Caco-2 (cell line): Measurements from ENCODE around the gene ORMDL2. TPM values are rescaled to one million over a fixed set of nuclear protein-coding genes. Genes with fewer than 3 reads are reported as not detected.

Experiments used
- BruUV-seq: library from RNA; stranded (reverse); fragments of 400-500 nt; replicated peaks from 2 replicates; lab custom pipeline; 2021; lab: Mats Ljungman, UMichigan
- CTCF ChIA-PET: fragments of 300-600 bp; sonication (Branson Sonifier 250); formaldehyde crosslinking; loops from one replicate; lab custom pipeline; 2022; ENCODE audit warnings: antibody characterized with exemption; lab: Charles Lee
- POLR2A ChIA-PET: fragments of 300-600 bp; sonication (Branson Sonifier 250); formaldehyde crosslinking; loops from one replicate; lab custom pipeline; 2022; ENCODE audit warnings: antibody characterized with exemption; lab: Charles Lee
- DNase-seq, 2 experiments: peaks; one replicate each; pipeline versions ENCODE4 v3.0.0 to v3.0.0-alpha.2; 2020 to 2022
- H3K27me3 ChIP-seq: replicated peaks from 2 replicates; pipeline ENCODE4 v1.6.0; 2011; ENCODE audit warnings: low read length; ENCODE audit not compliant: control insufficient read depth, insufficient read depth
- H3K36me3 ChIP-seq: 2 replicates; pipeline ENCODE4 v1.5.1; 2011; ENCODE audit warnings: low read length; ENCODE audit not compliant: control insufficient read depth, insufficient read depth
- H3K4me1 ChIP-seq: fragments of 250-450 bp; sonication (Bioruptor Pico); 2 replicates; pipeline ENCODE4 v1.5.1; 2020; ENCODE audit warnings: mild to moderate bottlenecking
- H3K4me3 ChIP-seq: 2 replicates; pipeline ENCODE4 v1.5.1; 2011; ENCODE audit warnings: low read depth, mild to moderate bottlenecking, control low read depth, low read length
- H3K9me3 ChIP-seq: fragments of 250-450 bp; sonication (Bioruptor Pico); 2 replicates; pipeline ENCODE4 v1.5.1; 2020; ENCODE audit warnings: mild to moderate bottlenecking, moderate library complexity
- H3K27ac Mint-ChIP-seq: one replicate; pipeline ENCODE4 v1.8.0; 2022; ENCODE audit warnings: mixed read lengths; ENCODE audit not compliant: unreplicated experiment
- H3K27me3 Mint-ChIP-seq: one replicate; pipeline ENCODE4 v1.8.0; 2022; ENCODE audit warnings: mixed read lengths; ENCODE audit not compliant: insufficient read depth, unreplicated experiment
- H3K36me3 Mint-ChIP-seq: one replicate; pipeline ENCODE4 v1.8.0; 2022; ENCODE audit warnings: mild to moderate bottlenecking, mixed read lengths; ENCODE audit not compliant: insufficient read depth, unreplicated experiment
- H3K4me1 Mint-ChIP-seq: one replicate; pipeline ENCODE4 v1.8.0; 2022; ENCODE audit warnings: low read depth, mixed read lengths; ENCODE audit not compliant: unreplicated experiment
- H3K4me3 Mint-ChIP-seq: one replicate; pipeline ENCODE4 v1.8.0; 2022; ENCODE audit warnings: mild to moderate bottlenecking, moderate library complexity, mixed read lengths; ENCODE audit not compliant: unreplicated experiment
- H3K9me3 Mint-ChIP-seq: one replicate; pipeline ENCODE4 v1.8.0; 2022; ENCODE audit warnings: mixed read lengths; ENCODE audit not compliant: unreplicated experiment
- intact Hi-C: fragments of 100-400 bp; cut with micrococcal nuclease; formaldehyde crosslinking; loops from one replicate; pipeline ENCODE4 v1.10.0; 2022; ENCODE audit not compliant: unreplicated experiment
- total RNA-seq: library from RNA; stranded (reverse); gene quantifications from 2 replicates; pipeline ENCODE4 v1.2.3, GENCODE V29; 2022
- TF ChIP-seq, protein P1 (sequence below), 2 experiments: fragments of 200-600 bp in 1 of 2; IDR thresholded peaks; 1 replicate in 1 of 2; 2 replicates in 1 of 2; pipeline versions ENCODE4 v1.5.1 to v1.8.0; 2011 to 2022; ENCODE audit warnings: antibody characterized with exemption in 1 of 2, control low read depth in 1 of 2, inconsistent platforms in 1 of 2, low read depth in 1 of 2, low read length in 1 of 2, mild to moderate bottlenecking in 1 of 2, moderate library complexity in 1 of 2; ENCODE audit not compliant: insufficient read depth in 1 of 2, severe bottlenecking in 1 of 2, unreplicated experiment in 1 of 2

The ORMDL2 gene
- total RNA-seq, 1 experiment from 2014 or later: 44.0 TPM

- no peaks in the 10 kb centered on the region for H3K27me3 Mint-ChIP-seq
Measured at GRCh38 chr12:55828357-55828756, 10.5 kb downstream of the ORMDL2 start.

GRCh38 chr12:55829967-55830600 is 12.2 kb downstream of the ORMDL2 start:
- Histone ChIP-seq H3K27me3 (no peaks in the 10 kb centered on the region), H3K4me1 (no peaks in the 10 kb centered on the region), H3K36me3 (no peaks in the 10 kb centered on the region; the same call in 1 of the 2 replicates), H3K4me3 (peak overlapping the region; percentile 76), H3K9me3 (no peaks in the 10 kb centered on the region)
- Mint-ChIP-seq H3K27me3 (no peaks in the 10 kb centered on the region), H3K4me3 (peak overlapping the region; percentile 82), H3K9me3 (no peaks in the 10 kb centered on the region), H3K4me1 (peaks cover 12% of the 10 kb centered on the region), H3K36me3 (peaks cover 36% of the 10 kb centered on the region), H3K27ac (peak overlapping the region; percentile 85)
- peak; percentile 41 to 52 for DNase-seq
- BruUV-seq: TSS peak; percentile 68
- intact Hi-C loops: loop anchor here (2.0 kb wide), 1 partner anchor 143 kb away; no protein-coding TSS in a partner anchor
- ChIA-PET POLR2A (interaction anchor here (0.6 to 3.1 kb wide), 16 partner anchors 12 to 1915 kb away, joined by 3 to 65 read pairs (median 4); partner anchors contain the start of genes CBX5, ORMDL2, PYM1 and RAB5B), CTCF (interaction anchor here (0.6 to 1.7 kb wide), 10 partner anchors 9 to 274 kb away, joined by 3 to 17 read pairs (median 5); partner anchors contain the start of genes ORMDL2, PA2G4, RAB5B and SARNP)
- TF ChIP-seq, protein P1, sequence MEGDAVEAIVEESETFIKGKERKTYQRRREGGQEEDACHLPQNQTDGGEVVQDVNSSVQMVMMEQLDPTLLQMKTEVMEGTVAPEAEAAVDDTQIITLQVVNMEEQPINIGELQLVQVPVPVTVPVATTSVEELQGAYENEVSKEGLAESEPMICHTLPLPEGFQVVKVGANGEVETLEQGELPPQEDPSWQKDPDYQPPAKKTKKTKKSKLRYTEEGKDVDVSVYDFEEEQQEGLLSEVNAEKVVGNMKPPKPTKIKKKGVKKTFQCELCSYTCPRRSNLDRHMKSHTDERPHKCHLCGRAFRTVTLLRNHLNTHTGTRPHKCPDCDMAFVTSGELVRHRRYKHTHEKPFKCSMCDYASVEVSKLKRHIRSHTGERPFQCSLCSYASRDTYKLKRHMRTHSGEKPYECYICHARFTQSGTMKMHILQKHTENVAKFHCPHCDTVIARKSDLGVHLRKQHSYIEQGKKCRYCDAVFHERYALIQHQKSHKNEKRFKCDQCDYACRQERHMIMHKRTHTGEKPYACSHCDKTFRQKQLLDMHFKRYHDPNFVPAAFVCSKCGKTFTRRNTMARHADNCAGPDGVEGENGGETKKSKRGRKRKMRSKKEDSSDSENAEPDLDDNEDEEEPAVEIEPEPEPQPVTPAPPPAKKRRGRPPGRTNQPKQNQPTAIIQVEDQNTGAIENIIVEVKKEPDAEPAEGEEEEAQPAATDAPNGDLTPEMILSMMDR (IDR thresholded peaks at IDR 0.05; ENCODE audit: insufficient read depth in 1 of 2, low read depth in 1 of 2, low read length in 1 of 2, severe bottlenecking in 1 of 2, unreplicated experiment in 1 of 2): no peak

More at GRCh38 chr12:55828357-55828756, 10.5 kb downstream of the ORMDL2 start:
- CTCF ChIA-PET: interaction anchor here (1.4 kb wide), 1 partner anchor 10 kb away, joined by 17 read pairs; the partner anchor contains the start of genes ORMDL2 and SARNP
- Histone ChIP-seq H3K9me3 (no peaks in the 10 kb centered on the region), H3K36me3 (no peaks in the 10 kb centered on the region; the same call in 1 of the 2 replicates), H3K4me1 (peaks cover 7% of the 10 kb centered on the region), H3K4me3 (peak overlapping the region; percentile 48), H3K27me3 (no peaks in the 10 kb centered on the region)
- intact Hi-C loops: loop anchor here (2.0 kb wide), 1 partner anchor 144 kb away; no protein-coding TSS in a partner anchor
- peak overlapping the region; percentile 82 for H3K4me3 Mint-ChIP-seq
- no TSS peak for BruUV-seq
- H3K27ac Mint-ChIP-seq: peak overlapping the region; percentile 85
- H3K4me1 Mint-ChIP-seq: peaks cover 12% of the 10 kb centered on the region
- no peak for DNase-seq
- TF ChIP-seq, protein P1 (IDR thresholded peaks at IDR 0.05; ENCODE audit: insufficient read depth in 1 of 2, low read depth in 1 of 2, low read length in 1 of 2, severe bottlenecking in 1 of 2, unreplicated experiment in 1 of 2): no peak
- H3K9me3 Mint-ChIP-seq: no peaks in the 10 kb centered on the region
- POLR2A ChIA-PET: interaction anchor here (3.1 kb wide), 1 partner anchor 11 kb away, joined by 65 read pairs; the partner anchor contains the start of genes ORMDL2 and SARNP
- peaks cover 40% of the 10 kb centered on the region for H3K36me3 Mint-ChIP-seq
